Retina (tissue), 1 donor: ENCODE data around the gene MICU1.
"Not testable (repeated sequence)": the region's sequence is repeated elsewhere in the genome, so short reads cannot be mapped to it uniquely, and the experiment has no call there.

ENCODE experiments used
- DNase-seq: peaks from one replicate; pipeline ENCODE4 v3.0.0-alpha.2; 2016

The MICU1 gene

DNA sequence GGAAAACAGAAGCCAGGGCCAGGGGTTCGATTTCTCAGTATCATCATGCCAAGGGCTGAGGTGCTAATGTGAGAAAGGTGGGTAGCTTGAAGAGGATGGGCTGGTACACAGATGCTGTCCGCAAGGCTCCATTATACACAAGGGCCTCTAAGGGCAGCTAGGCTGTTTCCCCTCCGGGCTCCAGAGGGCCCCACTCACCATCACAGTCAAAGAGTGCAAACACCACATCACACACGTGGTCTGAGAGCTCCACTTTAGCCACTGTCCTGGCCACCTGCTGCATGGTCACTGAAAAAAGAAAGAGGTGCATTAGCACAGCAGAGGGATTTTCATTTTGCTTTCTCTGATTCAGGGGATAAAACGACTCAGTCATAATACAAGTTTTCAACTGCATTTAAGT, 250.3 kb downstream of the MICU1 start:
- DNase-seq, result no peak

DNA sequence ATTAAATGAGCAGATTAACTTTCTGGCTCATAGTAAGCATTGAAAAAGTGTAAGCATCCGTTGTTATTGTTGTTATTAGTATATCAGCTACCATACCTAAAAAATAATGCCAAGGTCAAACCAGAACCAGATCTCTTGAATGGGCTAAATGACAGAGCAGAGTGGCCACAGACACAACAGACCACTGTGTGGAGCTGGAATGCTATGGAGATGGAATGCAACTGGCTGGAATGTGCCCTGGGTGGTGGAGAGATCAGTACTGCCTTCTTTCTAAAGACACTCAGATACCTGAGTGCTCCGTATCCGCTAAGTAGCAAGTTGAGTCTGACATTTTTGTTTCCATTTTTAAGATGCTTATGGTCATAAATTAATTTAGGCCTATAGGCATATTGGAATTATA, 250.7 kb downstream of the MICU1 start:
- DNase-seq, result no peak

DNA sequence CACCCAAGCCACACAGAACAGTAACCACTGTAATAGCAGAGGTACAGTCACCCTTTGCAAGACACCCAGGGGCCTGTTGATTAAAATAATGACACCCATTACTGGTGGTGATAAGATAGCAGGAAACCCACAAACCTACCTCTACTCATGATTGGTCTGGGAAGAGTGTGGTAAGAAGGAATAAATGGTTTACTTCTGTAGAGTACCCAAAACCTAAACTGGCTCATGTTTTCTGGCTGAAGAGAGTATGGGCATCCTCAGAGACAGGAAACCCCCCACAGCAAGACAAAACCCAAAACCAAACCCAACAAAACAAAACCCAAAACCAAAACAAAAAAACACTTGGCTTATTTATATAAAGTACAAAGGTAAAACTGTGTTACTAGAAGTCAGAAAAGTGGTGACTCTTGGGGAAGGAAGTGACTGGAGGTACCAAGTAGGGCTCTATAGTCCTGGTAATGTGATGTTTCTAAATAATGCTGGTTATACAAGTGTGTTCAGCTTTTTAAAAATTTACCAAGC, 255.6 kb downstream of the MICU1 start:
- no peak for DNase-seq

DNA sequence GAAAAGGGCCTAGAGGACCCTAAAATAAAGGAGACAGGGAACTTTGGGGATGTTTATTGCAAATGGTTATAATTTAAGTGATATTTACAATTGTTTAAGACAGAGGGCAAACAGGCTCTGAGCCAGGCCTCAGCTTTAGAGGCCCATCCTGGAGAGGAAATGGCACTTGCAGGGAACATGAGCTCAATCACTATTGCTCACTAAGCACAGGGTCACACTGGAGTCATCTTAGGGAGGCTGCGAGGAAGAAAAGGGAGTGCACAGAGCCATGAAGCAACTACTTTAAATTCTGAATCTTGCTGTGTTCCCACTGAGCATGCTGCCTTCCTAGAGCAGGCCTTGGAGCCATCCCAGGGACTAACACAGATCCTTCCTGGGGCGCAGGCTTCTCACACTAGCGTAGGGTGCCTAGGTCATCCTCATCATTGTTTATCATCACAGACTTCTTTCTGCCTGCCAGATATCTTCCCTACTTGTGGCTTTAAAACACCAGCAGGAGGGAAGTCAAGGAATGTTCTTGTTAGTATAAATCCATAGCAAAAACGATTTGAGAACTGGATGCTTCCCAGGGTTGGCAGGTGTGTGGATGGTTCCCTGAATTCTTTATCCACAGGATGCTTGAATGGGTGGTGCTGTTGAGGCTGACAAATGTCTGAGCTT, 258.4 kb downstream of the MICU1 start:
- DNase-seq, result no peak

DNA sequence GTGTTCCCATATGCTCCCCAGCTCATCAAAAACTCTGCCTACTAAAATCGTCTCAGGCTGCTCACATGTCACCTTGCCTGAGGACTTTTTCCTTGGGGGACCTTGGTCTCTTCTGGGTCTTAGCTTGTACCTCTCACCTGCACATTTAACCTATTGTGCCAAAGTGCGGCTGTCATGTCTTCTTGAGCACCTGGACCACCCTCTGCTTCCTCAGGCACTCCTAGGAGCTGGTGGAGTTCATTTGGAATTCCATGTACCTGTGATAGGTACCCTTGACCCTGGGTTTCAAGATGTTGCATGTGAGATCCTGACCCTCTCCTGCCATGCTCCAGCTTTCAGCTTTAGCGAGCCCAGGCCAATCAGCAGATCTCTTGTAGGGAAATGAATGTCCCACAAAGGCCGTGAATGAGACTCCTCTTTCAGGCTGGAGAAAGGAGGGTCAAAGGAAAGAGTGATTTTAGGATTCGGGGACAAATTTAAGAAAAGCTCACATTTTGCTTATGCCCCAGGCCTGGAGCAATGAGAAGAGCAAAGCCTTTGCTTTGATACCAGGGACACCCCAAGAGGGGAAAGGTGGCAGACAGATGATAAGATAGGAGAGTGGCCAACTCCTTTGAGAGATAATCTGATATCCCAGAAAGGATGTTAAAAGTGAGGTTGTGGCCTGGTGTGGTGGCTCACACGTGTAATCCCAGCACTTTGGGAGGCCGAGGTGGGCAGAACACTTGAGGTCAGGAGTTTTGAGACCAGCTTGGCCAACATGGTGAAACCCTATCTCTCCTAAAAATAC, 260.6 kb downstream of the MICU1 start:
- DNase-seq, result no peak

DNA sequence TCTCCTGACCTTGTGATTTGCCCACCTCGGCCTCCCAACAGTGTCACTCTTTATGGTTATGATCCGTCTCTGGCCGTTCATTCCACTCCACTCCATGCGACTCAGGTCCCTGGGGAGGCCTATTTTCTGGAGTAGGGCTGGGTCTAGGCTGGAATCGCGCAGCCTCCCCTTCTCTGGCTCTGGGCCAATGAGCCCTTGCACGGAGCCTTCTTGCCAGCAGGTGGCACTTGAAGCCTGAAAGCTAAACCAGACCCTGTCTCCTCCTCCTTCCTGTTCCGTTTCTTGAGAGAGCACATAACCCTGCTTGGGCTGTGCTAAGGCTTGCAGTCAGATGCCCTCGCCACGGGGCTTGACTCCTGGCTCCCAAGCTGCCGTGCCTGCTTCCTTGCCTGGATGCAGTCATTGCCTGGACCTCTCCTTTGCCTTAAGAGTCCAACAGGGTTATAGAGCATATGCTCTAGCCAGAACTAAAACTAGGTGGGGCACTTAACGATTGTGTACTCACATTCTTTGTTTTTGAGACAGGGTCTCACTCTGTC, 261.6 kb downstream of the MICU1 start:
- DNase-seq, result peak; percentile 90

DNA sequence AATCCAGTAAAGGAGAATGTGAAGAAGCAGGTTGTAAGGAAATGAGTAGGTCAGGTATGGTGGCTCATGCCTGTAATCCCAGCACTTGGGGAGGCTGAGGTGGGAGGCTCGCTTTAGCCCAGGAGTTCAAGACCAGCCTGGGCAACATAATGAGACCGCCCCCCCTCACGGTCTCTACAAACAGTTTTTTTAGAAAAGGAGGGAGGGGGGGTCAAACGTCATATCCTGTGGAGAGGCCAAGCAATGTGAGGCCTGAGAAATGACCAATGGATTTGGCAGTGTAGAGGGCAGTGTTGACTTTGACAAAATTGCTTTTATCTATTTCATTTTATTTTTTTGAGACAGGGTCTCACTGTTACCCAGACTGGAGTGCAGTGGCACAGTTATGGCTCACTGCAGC, 268.9 kb downstream of the MICU1 start:
- no peak for DNase-seq

DNA sequence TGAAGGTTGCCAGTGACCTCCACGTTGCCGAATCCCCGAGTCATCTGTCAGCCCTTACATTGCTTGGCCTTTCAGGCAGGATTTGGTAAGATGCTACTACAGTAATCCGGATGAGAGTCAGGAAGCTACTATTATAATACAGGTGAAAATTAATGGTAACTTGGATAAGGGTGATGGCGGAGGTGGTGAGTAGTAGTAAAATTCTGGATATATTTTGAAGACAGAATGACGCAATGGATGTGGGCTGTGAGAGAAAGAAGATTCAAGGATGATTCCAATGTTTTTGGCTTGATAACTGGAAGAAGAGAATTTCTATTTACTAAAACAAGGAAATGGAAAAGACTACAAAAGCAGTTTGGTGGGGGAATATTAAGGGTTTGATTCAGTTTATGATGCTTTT, 269.8 kb downstream of the MICU1 start:
- no peak for DNase-seq

DNA sequence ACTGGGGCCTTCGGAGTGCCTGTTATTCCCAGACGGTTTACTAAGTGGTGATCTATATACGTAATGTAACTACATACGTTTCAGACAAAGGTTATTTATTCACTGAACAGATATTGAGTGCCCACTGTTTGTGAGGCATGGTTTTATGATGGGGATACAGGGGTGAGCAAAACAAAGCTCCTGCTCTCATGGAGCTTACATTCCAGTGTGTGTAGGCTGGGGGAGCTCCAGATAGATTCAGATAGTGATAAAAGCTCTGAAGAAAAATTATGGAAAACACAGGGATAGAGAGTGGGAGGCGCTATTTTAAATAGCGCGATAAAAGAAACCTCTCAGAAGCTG, 270.7 kb downstream of the MICU1 start:
- DNase-seq, result no peak

DNA sequence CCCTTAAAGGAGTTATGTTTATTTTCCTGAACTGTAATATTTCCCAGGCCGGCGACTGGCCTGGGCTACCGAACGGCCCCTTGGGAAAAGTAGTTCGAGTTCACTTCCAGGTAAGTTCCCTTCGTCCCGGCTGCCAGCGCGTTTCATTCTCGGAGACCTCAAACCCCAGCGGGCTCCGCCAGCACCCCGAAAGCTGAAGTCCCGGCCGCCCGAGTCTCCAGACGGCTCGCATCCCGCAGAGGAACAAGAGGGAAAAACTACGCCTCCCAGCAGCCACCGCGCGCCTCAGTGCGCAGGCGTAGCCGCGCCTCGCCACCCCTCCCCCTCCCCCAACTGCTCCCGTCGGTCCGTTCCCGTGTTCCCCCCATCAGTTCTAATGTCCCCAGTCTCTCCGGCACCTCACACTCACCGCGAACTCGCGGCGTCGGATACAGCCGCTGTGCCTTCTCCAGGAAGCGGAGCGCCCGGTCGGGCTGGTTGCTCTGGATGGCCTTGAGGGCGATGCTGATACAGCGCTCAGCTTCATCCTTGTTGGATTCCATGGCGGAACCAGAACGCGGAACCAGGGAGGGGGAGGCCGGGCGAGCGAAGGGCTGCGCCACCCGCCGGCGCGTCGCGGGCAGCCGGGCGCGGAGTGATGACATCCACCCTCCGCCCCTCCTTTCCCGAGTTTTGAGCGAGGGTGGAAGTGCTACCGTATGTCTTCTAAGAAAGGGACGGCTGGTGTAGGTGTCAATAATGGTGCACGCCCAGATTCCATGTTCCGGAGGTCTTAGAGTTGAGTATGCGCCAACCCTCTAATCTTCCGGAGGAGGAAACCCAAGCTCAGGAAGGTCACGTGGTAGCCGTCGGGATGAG, 271.3 kb downstream of the MICU1 start, which contains the start of gene DNAJB12:
TSS of gene DNAJB12 (minus strand) at position 564 of the 858 bp plus-strand sequence. CDS start at position 542, 22 bp downstream.
- peak; percentile 100 for DNase-seq

DNA sequence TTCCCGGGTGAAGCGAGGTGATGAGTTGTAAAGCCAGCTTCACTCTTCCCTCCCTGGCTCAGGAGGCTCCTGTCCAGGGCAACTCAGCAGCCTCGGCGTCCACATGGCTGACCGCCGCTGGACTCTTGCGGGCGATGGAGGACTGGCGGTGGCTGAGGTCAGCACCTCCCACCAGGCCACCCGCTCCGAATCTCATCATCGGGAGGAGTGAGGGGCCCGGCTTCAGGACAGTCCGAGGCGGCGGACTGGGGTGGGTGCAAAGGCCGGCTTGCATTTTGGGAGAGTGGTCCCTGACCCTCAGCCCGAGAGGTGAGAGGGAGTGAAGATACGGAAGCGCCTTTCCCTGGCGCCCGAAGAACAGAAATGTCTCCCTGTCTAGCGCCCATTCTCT, 271.9 kb downstream of the MICU1 start:
- DNase-seq, result no peak

DNA sequence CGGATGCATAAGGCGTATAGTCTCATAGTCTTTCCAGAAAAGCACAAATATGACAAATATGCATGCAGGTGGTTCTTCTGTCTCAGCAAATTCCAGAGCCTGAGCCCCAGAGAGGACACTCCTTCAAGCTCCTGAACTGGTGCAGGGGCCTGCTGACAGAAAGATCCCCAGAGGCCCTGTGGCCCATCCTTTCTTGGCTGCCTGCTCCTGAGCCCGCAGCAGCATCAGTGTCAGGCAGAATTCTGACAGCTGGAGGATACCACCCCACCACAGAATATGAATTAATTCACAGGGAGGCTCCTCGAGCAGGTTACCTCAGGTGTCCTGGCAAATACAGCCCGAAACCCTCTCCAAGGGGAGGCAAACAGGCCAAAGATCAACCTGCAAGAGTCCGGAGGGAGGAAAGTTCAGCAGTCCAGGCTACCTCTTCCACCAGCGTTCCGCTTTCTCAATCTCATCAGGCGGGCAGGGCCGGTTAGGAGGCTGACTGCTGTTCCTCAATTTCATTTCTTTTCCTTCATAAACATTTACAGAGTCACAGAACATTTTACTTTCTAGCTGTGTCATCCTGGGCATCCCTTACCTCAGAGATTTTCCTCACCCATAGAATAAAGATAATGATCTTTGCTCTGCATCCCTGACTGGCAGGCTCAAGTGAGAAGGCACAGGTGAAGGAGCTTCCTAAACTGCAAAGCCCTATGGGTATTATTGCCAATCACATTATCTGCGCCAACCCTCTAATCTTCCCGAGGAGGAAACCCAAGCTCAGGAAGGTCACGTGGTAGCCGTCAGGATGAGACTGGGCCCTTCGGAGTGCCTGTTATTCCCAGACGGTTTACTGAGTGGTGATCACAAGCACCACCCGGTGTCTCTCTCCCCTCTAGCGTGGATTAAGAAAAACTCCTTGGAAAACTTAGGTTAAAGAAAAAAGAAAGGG, 272.6 kb downstream of the MICU1 start:
- DNase-seq, result no peak

DNA sequence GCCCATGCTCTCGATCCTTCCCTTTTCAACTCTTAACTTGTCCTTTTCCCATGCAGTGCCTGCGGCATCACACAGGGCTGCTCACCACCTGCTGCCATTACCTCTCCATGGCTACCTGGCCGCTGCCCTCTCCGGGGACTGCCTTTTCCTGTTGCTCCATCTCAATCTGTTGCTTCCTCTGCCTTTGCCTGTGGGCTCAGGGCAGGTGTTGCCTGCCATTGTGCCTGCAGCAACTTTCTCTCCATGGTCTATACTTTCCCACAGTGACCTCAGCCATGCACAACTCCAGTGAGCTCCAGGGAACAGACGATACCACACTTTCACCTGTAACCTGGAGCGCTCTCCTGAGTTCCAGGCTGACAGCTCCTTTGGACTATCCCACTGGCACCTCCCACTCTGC, 274.4 kb downstream of the MICU1 start:
- no peak for DNase-seq

DNA sequence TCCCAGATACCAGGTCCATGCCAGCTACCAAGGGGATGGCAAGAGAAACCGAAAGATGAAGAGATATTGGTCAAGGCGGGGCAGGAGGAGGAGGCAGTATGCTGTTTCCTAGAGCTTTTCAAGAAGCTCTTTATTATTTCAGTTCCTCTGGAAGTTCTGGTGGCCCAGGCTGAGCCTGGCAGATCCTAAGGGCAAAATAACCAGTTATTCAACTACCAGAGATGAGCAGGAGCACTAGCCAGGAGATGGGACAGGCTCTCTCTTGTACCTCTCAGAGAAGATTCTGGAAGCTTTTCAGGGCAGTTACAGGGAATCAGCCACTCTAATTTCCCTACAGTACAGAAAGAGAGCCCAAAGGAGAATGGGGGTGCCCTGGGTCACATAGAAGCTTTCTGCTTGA, 276.4 kb downstream of the MICU1 start:
- DNase-seq, result no peak

DNA sequence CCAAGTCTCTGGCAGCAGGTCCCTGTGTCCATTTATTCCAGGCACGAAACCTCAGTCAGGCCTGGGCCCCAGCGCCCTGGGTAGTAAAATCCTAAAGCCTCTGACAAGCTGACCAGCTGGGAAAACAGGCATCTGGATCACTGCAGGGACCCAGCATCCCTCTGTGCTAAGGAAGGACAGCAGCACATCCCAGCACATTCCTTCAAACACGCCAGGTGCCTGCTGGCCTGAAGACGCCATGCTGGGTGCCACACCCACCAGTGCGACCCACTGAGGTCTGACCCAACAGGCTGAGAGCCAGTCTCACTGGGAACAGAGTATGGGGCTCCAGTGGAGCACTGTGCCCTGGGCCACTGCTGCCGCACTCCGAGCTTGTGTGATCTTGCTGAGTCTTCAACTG, 277.6 kb downstream of the MICU1 start:
- DNase-seq, result no peak

DNA sequence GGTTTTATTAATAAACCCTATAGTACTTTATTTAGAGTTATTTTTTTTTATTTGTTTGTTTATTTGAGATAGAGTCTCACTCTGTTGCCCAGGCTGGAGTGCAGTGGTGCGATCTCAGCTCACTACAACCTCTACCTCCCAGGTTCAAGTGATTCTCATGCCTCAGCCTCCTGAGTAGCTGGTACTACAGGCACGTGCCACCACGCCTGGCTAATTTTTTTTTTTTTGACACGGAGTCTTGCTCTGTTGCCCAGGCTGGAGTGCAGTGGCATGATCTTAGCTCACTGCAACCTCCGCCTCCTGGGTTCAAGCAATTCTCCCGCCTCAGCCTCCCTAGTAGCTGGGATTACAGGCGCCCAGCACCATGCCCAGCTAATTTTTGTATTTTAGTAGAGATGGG, 279.8 kb downstream of the MICU1 start:
- DNase-seq, result not testable (repeated sequence)

DNA sequence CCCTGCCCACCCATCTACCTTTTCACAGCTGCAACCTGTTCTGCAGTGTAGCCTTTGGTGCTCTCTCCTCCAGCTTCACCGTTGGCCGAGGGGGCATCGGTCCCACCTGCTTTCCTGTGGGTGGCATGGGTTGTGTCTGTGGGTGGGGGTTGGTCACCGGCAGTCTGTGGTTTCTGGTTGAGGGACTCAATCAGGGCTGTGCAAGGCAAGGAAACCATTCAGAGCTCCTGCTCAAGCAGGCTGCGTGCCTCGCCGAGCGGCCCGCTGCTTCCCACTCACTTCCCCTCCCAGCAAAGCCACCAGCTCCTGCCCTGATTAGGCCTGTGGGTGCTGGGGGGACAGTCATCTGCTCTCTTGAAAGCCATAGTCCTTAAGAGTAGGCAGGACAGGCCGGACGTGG, 280.9 kb downstream of the MICU1 start:
- no peak for DNase-seq

DNA sequence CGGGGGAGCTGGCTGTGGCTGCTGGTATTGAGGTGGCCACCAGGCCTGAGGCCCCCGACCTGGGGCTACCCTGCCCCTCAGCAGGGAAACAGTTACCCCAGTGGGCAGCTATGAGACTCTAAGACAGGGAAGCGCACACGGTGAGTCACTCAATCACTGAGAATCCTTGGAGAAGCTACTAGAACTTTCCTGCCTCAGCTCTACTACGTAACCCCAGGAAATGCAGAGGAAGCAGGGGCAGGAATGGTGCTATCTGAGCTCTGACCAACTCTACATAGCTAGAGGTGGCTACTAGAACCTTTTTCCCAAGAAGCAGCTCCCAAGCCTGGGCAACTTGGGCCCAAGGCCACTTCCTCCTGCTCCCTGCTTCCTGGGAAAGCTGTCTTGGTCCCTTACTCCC, 283.0 kb downstream of the MICU1 start:
- DNase-seq, result no peak

DNA sequence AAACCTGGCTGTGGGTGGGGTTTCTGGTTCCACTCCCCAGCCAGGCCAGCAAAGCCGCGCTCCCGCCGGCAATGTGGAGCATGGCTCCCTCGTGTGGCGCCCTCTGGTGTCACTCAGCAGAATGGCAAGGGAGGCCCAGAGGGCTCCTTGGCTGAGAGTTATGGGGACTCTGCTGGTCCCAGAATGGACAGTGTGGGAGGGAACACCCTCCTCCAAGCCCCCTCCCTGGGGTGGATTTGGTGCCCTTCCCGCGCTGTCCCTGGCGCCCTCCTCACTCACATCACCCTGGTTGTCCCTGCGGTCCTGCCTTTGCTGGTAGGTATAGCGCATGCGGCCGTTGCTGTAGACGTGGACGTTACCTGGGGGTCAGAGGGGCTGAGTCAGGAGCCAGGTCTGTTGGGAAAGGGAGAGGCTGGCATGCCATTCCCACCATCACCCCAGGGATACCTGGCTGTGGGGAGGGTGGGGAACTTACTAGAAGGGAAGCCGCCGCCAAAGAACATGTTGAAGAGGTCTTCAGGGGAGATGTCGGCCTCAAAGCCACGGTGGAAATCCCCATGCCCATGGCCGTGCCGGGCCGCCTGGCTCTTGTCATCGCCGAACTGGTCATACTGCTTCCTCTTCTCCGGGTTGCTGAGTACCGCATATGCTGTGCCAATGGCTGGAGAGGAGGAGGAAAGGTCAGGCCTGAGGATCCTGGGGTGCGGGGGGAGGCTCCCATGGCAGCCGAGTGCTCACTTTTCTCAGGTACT, 285.2 kb downstream of the MICU1 start:
- DNase-seq, result peak; percentile 64

DNA sequence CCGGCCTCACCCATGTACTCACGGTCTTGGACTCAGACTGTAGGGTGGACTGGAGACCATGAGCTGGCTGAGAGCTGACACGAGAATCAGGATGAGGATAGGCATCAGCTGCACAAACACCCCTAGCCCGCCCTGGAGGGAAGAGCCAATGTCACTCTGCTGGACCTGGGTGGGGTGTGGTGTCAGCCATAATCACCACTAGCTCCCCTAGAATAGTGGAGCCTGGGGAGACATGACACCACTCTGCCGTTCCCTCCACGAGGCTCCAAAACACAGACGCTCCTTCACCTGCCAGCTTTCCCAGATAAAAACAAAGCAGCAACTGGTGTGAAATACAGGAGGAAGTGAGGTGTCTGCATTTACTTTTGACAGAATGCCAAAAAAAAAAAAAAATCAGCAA, 287.7 kb downstream of the MICU1 start:
- DNase-seq, result no peak

DNA sequence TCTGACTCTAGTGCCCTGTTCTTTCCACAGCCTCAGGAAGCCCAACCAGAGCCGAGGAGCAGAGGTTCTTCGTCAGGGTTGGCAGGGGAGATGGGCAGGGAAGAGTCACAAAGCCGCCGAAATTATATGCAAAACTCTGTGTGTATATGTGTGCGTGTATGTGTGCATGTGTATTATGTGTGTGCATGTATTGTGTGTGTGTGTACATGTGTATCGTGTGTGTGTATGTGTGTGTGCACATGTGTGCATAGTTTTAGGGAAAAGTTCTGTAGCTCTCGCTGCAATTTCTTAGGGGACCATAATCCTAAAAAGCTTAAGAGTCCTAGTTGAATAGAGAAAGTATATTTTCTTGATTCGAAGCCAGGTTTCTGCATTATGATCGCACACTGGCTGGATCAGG, 288.2 kb downstream of the MICU1 start:
- DNase-seq, result no peak
